HG02571 (cell line): ENCODE measurements around the gene CEMIP2.

Experiments used
- ATAC-seq: cut with Tn5 transposase; IDR thresholded peaks from one replicate; pipeline ENCODE4 v1.9.1; 2021; ENCODE audit warnings: mild to moderate bottlenecking, moderate library complexity; ENCODE audit not compliant: unreplicated experiment

CEMIP2 gene

GRCh38 chr9:71655141-71655540 lies 113.2 kb downstream of the CEMIP2 start:
- ATAC-seq: no peak

- ATAC-seq: no peak
Measured at GRCh38 chr9:71652480-71652879, 115.8 kb downstream of the CEMIP2 start.

DNA sequence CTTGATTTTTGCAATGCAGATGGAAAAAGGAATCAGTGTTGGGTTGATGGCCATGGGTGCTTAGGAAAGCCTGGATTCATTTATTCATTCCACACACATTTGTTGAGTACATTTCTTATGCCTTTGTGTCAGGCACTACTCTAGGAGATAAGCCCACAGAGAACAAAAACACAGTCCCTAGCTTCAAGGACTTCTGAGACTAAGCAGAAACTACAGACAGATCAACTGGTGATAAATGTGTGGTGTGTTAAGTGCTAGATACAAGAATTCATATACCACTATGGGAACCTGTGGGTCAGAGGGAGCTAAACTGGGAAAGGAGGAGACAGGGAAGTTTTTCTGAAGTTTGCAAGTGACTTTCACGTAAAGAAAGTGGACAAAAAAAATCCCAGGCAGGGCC lies 119.9 kb downstream of the CEMIP2 start:
- ATAC-seq: no peak

- ATAC-seq: no peak
Measured at GRCh38 chr9:71647094-71647591, 121.2 kb downstream of the CEMIP2 start.

- no peak for ATAC-seq
Measured at GRCh38 chr9:71646131-71646530, 122.2 kb downstream of the CEMIP2 start.

GRCh38 chr9:71644819-71645362 lies 123.4 kb downstream of the CEMIP2 start:
- ATAC-seq: no peak

DNA sequence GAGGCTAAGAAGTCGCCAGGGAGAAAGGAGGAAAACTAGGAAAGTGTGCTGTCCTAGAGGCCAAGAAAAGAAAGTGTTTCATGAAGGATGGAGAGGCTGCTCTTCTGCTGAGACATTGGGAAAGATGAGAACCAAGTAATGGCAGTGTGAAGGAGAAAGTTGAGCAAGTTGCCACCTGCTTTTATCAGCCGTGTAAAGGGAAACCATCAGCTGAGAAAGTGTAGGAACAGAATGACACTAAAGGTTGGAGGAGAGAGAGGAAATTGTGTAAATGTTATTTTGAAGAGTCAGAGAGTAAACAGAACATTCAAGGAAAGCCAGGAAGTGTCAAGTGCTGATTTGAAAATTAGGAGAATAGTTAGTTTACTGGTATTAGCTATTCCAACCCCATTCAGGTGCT lies 125.0 kb downstream of the CEMIP2 start:
- ATAC-seq: no peak

DNA sequence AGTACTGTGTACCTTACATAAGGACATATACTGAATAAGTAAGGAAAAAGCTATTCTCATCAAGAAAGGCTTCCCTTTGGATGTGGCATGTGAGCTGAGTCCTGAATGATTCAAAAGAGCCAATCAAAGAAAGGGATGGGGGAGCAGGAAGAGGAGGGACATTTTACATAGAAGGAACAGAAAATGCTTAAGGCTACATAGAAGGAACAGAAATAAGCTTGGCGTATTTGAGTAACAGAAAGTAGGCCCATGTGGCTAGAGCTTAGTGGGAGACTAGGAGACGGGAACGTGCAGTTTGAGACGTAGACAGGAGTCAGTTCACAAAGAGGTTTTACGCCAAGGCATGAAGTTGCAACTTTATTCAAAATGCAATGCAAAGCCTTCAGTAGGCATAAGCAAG lies 126.3 kb downstream of the CEMIP2 start:
- ATAC-seq: no peak

DNA sequence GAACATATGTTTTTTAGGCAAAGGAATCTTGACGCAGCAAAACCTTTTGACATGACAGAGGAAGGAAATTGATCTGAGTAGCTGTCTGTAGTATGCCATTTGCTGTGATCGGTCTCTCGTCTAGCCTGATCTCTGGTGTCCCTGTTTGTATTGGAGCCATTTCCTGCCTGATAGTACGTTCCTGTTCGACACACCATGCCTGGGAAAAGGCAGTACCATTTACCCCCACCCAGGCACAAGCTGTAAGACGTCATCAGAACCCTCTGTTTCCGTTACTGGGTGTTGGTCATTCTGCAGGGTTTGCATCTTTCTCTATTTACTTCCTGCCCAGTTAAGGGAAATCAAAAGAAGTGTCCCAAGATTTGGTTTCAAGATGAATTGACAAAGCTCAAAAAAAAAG lies 129.7 kb downstream of the CEMIP2 start:
- no peak for ATAC-seq

- no peak for ATAC-seq
Measured at GRCh38 chr9:71637926-71638325, 130.4 kb downstream of the CEMIP2 start.

DNA sequence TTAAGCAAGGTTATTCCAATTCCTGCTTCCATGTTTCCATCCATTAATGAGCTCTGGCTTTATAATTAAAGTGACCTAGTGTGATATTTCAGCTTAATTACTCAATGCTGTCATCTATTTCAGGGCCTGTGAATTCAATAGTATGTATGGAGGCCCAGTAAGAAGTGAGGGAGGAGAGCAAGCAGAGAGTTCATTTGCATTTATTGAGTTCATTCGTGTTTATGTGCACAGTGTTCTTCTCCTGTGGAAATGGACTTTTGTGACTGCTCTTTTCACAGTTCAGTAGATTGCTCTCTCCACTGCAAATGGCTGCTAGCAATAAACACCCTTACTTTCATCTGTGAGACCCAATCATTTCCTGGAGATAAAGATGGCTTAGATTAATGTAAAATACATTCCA lies 130.9 kb downstream of the CEMIP2 start:
- no peak for ATAC-seq

DNA sequence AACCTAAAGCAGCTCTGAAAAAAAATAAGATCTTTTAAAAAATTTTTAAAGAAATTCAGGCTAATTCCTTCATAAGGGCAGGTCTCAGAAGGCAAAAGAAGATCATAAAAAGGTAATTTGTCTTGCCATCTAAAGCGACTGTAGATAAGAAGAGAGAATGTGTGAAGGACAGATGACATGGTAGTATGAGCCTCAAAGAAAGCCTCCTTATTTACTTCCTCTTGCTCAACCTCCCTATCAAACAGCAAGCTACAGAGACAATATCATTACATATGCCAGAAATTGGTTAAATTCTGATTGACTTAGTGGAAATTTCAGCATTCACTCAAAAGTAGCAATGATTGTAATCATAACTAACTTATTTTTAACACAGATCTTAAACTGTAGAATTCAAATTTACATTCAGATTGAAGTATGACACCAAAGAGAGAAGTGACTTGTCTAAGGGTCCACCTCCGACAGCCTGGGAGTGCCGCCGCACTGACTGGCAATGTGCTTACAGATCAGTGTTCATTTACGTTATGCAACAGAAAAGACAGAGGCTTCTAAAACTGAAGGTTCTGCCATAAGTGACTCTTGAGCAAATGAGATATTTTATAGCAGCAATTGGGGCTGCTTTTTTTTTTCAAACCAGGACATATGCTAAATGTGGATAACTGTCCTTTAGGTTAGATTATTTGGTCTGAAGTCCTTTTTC lies 132.0 kb downstream of the CEMIP2 start:
- no peak for ATAC-seq

DNA sequence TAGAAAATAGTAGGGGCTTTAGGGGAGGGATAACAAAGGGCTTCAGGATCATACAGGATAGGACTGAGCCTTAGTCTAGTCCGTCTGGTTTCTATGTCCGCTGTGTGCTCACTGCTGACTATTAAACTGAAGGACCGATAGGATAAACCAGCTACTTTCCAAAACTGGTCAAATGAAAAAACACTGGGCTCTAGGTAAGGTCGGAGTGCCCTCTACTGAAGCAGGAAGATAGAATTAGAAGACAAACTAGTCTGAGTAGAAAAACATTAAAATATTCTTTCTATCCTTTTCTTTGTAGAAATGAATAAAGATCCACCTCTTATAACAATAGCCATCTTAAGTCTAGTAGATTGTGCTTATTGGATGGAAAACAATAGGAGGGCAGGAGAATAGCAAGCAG lies 133.6 kb downstream of the CEMIP2 start:
- ATAC-seq: no peak
